C4-2B (cell line): ENCODE data around the gene KRT82.
A peak's percentile ranks its signal among the peaks of the same experiment; 100 is the strongest.

ENCODE experiments used
- H3K27ac ChIP-seq: fragments of 450-650 bp; 2 replicates; pipeline ENCODE4 v1.5.1; 2017
- CTCF ChIP-seq: fragments of 450-650 bp; conservative IDR thresholded peaks from 2 replicates; pipeline ENCODE4 v1.5.1; 2017; ENCODE audit warnings: mild to moderate bottlenecking
- ZFX ChIP-seq: fragments of 450-650 bp; IDR thresholded peaks from 2 replicates; pipeline ENCODE4 v1.6.1; 2017

The KRT82 gene

DNA sequence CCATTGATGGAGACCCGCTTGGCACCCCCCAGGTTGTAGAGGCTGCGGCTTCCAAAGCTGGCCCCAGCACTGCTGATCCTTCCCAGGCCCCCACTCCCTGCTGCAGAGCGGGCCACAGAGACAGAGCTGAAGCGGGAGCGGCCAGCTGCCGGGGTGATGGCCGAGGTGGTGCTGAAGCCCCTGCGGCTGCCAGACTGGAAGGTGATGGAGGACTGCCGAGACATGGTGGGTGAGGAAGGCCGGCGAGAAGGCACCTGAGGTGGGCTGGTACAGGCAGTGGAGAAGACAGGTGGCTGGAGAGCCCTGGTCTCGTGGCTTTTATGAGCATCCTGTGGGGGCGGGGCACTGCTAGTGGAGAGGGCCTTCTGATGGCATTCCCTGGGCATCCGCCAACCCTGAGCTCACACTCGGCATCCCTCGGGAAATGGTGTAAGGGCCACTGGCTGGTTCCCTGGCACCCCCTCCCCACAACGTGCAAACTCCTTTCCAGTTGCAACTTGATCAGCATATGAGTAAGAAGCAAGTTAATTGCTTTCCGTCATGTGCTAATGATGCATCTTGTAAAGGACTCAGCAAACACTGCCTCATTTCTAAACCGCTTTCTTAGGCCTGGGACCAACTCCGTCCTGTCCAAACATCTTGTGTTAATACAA, 28.1 kb upstream of the KRT82 start, which contains the start of gene KRT75:
Gene KRT75 (minus strand): TSS at position 291 of the 653 bp plus-strand sequence. CDS start 67 bp downstream, at position 224.
- TF ChIP-seq CTCF, result no peak
- no peak for TF ChIP-seq ZFX
- H3K27ac ChIP-seq, result no peak within 1 kb of the TSS

DNA sequence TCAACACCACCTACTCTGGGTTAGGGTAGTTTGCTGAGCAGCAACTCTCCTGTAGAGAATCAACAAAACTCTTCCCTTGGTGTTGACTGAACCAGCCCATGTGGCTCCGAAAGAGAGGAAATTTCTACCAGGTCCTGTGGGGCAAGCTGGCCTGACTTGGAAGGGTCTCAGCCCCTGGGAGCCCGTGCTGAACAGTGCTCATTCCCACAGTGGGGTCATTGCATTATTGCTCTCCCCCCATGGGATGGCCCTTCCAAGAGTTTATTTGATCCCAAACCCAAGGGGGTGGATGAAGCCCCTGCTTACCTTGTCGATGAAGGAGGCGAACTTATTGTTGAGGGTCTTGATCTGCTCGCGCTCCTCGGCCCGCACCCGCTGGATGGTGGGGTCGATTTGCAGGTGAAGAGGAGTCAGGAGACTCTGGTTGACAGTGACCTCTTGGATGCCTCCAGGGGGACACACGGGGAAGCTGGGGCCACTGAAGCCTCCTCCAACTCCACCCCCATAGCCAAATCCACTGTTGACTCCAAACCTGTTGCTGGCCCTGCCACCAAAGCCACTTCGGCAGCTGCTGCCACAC, 27.5 kb upstream of the KRT82 start:
- TF ChIP-seq CTCF (no peak), ZFX (no peak)
- H3K27ac ChIP-seq, result no peak overlapping the region

DNA sequence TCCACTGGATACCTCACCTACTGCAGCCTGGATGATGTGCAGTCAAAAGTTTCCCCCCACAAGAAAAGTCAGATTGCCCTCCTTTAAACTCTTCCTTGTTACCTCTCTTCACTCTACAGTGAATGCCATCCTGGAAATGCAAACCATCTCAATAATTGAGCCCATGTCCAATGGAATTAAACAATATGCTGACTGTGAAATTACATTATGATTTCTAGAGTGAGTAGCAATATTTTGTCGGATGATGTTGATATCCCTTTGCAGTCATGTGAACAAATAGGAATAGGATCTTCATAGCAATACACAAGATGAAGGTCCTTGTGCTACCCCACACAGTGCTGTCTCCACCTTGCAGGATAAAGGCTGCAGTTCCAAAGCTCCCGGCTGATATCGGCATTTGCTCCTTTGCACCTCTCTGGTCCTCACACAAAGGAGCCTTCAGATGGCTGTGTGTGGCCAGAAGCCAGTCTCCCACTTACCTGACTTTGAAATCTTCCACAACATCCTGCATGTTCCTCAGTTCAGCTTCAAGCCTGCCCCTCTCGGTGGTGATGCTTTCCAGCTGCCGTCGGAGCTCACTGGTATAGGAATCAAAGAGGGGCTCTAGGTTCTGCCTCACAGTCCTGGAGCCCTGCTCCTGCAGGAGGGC, 26.5 kb upstream of the KRT82 start:
- no peak overlapping the region for H3K27ac ChIP-seq
- TF ChIP-seq ZFX, result no peak
- no peak for TF ChIP-seq CTCF

DNA sequence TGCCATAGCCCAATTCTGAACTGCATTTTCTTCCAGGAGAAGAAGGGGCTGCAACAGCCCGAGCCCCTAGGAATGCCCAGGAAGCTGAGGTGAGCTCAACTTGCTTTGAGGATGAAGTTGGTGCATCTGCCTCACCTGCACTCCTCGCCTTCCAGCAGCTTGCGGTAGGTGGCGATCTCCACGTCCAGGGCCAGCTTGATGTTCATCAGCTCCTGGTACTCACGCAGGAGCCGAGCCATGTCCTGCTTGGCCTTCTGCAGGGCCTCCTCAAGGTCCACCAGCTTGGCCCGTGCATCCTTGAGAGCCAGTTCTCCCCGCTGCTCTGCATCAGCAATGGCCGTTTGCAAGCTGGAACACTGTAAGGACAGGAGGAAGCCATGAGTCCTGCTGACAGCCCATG, 22.0 kb upstream of the KRT82 start:
- no peak overlapping the region for H3K27ac ChIP-seq
- TF ChIP-seq ZFX (no peak), CTCF (peak; percentile 47)

DNA sequence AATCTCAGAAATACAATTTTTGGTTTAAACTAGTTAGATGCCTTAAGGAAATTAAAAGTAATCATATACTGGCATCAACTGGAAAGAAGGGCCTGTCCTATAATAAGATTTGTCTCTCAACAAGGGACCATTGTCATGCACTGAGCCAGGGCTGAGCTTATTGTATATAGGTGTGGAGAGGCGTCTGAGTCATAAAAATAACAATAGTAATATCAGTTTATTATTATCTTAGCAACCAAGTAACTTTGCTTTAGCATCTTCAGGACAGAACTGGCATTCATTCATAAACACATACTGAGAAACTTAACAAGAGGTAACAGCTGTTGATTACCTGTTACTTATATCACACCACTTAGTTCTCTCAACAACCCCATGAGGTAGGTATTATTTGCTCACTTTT, 20.9 kb upstream of the KRT82 start:
- no peak overlapping the region for H3K27ac ChIP-seq
- no peak for TF ChIP-seq ZFX
- TF ChIP-seq CTCF, result no peak

- no peak overlapping the region for H3K27ac ChIP-seq
- TF ChIP-seq ZFX (no peak), CTCF (no peak)
Measured at GRCh38 chr12:52426034-52426433, 19.9 kb upstream of the KRT82 start.

GRCh38 chr12:52425466-52425865, 19.3 kb upstream of the KRT82 start:
- no peak overlapping the region for H3K27ac ChIP-seq
- no peak for TF ChIP-seq CTCF
- TF ChIP-seq ZFX, result no peak
